Measurements from ENCODE around the gene ADAM11.
"Not testable (repeated sequence)": the region's sequence is repeated elsewhere in the genome, so short reads cannot be mapped to it uniquely, and the experiment has no call there.

The ADAM11 gene

GRCh38 chr17:44758414-44759085 is at the start of gene ADAM11:
Gene ADAM11 (plus strand): TSS chr17:44758988. CDS start chr17:44759200, 212 bp downstream.
- no peak for DNase-seq

GRCh38 chr17:44719444-44719843 is 39.3 kb upstream of the ADAM11 start:
- no peak for DNase-seq

GRCh38 chr17:44722254-44722653 is 36.5 kb upstream of the ADAM11 start:
- no peak for DNase-seq

- DNase-seq = not testable (repeated sequence)
Measured at GRCh38 chr17:44726121-44726520, 32.7 kb upstream of the ADAM11 start.

GRCh38 chr17:44733753-44734152 is 25.0 kb upstream of the ADAM11 start:
- no peak for DNase-seq

- no peak for DNase-seq
Measured at GRCh38 chr17:44734272-44734671, 24.5 kb upstream of the ADAM11 start.

GRCh38 chr17:44736551-44737240 is 22.1 kb upstream of the ADAM11 start:
- DNase-seq = no peak

- no peak for DNase-seq
Measured at GRCh38 chr17:44738214-44738906, 20.4 kb upstream of the ADAM11 start.

- DNase-seq = no peak
Measured at GRCh38 chr17:44741316-44741715, 17.5 kb upstream of the ADAM11 start.

GRCh38 chr17:44745301-44745700 is 13.5 kb upstream of the ADAM11 start:
- DNase-seq = no peak

GRCh38 chr17:44745738-44746137 is 13.1 kb upstream of the ADAM11 start:
- DNase-seq = not testable (repeated sequence)

- DNase-seq = no peak
Measured at GRCh38 chr17:44747566-44747965, 11.2 kb upstream of the ADAM11 start.

- DNase-seq = no peak
Measured at GRCh38 chr17:44749076-44749979, 9.5 kb upstream of the ADAM11 start.

GRCh38 chr17:44749980-44750318 is 8.8 kb upstream of the ADAM11 start:
- DNase-seq = no peak

GRCh38 chr17:44751331-44751730 is 7.5 kb upstream of the ADAM11 start:
- DNase-seq = no peak

- DNase-seq = no peak
Measured at GRCh38 chr17:44751806-44752205, 7.0 kb upstream of the ADAM11 start.

GRCh38 chr17:44752953-44753861 is 5.6 kb upstream of the ADAM11 start:
- no peak for DNase-seq

GRCh38 chr17:44754276-44754675 is 4.5 kb upstream of the ADAM11 start:
- no peak for DNase-seq

GRCh38 chr17:44755180-44755579 is 3.6 kb upstream of the ADAM11 start:
- not testable (repeated sequence) for DNase-seq

- DNase-seq = no peak
Measured at GRCh38 chr17:44757045-44757917, 1.5 kb upstream of the ADAM11 start.

GRCh38 chr17:44757918-44758413 is 822 bp upstream of the ADAM11 start:
- DNase-seq = no peak

Measured in stimulated activated CD4-positive, alpha-beta T cell treated with anti-CD3 and anti-CD28 coated beads, Interleukin-4, amount 100 ng/mL, for 24 hours (primary cell).